Activated T-cell treated with anti-CD3 and anti-CD28 coated beads, Interleukin-2, amount 50 U/mL, for 4 hours (primary cell): ENCODE results near the gene RMND5A. TPM values are rescaled to one million over a fixed set of nuclear protein-coding genes. Genes with fewer than 3 reads are reported as not detected.
A peak's percentile ranks its signal among the peaks of the same experiment; 100 is the strongest.

Experiments used
- ATAC-seq, 2 donors: fragments of 200-7000 bp; cut with Tn5 transposase; one replicate each; pipeline ENCODE4 v1.10.0; 2021
- DNase-seq: peaks from one replicate; pipeline ENCODE4 v3.0.0-alpha.2; 2020
- H3K27me3 Mint-ChIP-seq: one replicate; pipeline ENCODE4 v1.8.0; 2021; ENCODE audit warnings: low read depth, mixed read lengths
- H3K36me3 Mint-ChIP-seq: one replicate; pipeline ENCODE4 v1.8.0; 2022; ENCODE audit warnings: mixed read lengths; ENCODE audit not compliant: insufficient read depth
- H3K4me1 Mint-ChIP-seq: one replicate; pipeline ENCODE4 v1.8.0; 2021; ENCODE audit warnings: low read depth, mixed read lengths
- H3K4me3 Mint-ChIP-seq: one replicate; pipeline ENCODE4 v1.8.0; 2021; ENCODE audit warnings: mild to moderate bottlenecking, moderate library complexity, mixed read lengths
- H3K9me3 Mint-ChIP-seq: one replicate; pipeline ENCODE4 v1.8.0; 2021; ENCODE audit warnings: mixed read lengths
- total RNA-seq, 3 donors: library from RNA; stranded (reverse); gene quantifications; one replicate each; pipeline ENCODE4 v1.2.1, GENCODE V29; 2021

Gene RMND5A
- total RNA-seq, 3 donors from 2014 or later = 35.4 to 40.0 (median 37.2) TPM

DNA sequence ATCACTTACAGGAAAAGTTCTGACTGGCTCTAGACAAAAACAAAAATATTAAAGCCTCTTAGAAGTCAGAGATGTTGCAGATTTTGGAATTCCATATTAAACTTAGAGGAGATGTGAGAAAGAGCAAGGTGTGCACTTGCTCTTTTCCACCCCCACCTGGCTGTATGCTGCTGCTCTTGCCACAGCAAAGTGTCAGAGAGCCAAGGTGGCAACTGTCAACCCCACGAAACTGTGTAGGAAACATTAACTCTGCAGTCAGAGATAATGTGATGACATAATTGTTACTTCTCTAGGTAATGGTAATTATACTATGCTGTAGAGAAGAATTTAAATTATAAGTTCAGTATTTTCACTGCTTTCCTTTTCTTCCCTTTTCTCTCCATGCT lies 45.2 kb downstream of the RMND5A start:
- Mint-ChIP-seq H3K27me3 (no peaks in the 10 kb centered on the region), H3K9me3 (no peaks in the 10 kb centered on the region), H3K4me1 (peaks cover 11% of the 10 kb centered on the region), H3K36me3 (peaks cover 27% of the 10 kb centered on the region), H3K4me3 (no peak overlapping the region)
- DNase-seq = no peak
- ATAC-seq = no peak

- no peak overlapping the region for H3K4me3 Mint-ChIP-seq
- H3K9me3 Mint-ChIP-seq = no peaks in the 10 kb centered on the region
- H3K4me1 Mint-ChIP-seq = peaks cover 6% of the 10 kb centered on the region
- H3K27me3 Mint-ChIP-seq = no peaks in the 10 kb centered on the region
- DNase-seq (no peak), ATAC-seq (no peak)
- peaks cover 46% of the 10 kb centered on the region for H3K36me3 Mint-ChIP-seq
Observed at GRCh38 chr2:86768189-86768949, 48.3 kb downstream of the RMND5A start.

DNA sequence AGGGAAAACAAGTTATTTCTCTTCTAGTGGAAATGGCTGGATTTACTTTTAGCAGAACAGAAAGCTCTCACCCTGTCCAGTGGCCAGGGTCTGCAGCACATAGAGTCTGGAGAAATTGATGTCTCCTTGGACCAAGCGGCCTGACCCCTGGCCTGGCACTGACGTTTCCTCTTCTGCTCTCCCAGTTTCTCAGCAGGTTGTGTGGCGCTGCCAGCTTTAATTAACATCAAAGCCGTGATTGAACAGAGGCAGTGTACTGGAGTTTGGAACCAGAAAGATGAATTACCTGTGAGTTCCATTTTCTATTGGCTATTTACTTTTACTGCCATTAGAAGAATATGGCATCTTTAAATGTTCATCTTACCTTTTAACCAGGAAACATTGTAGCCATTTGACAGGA lies 49.7 kb downstream of the RMND5A start:
- Mint-ChIP-seq H3K9me3 (no peaks in the 10 kb centered on the region), H3K4me3 (no peak overlapping the region), H3K36me3 (peaks cover 51% of the 10 kb centered on the region), H3K4me1 (peaks cover 1% of the 10 kb centered on the region), H3K27me3 (no peaks in the 10 kb centered on the region)
- ATAC-seq (no peak), DNase-seq (no peak)

GRCh38 chr2:86770816-86771301 lies 50.8 kb downstream of the RMND5A start:
- Mint-ChIP-seq H3K4me3 (no peak overlapping the region), H3K36me3 (peaks cover 55% of the 10 kb centered on the region), H3K4me1 (no peaks in the 10 kb centered on the region), H3K27me3 (no peaks in the 10 kb centered on the region), H3K9me3 (no peaks in the 10 kb centered on the region)
- no peak for DNase-seq
- ATAC-seq = no peak

DNA sequence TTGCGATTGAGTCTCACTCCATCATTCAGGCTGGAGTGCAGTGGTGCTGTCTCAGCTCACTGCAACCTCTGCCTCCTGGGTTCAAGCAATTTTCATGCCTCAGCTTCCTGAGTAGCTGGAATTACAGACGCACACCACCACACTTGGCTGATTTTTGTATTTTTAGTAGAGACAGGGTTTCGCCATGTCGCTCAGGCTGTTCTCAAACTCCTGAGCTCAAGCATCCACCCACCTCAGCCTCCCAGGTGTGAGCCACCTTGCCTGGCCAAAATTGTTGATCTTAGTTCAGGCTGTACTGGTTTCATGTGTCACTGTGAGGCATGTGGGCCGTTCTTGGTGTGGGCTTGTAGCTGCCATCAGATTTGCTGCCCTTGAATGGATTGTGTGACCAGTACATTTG lies 52.5 kb downstream of the RMND5A start:
- Mint-ChIP-seq H3K36me3 (peaks cover 49% of the 10 kb centered on the region), H3K27me3 (no peaks in the 10 kb centered on the region), H3K9me3 (no peaks in the 10 kb centered on the region)

DNA sequence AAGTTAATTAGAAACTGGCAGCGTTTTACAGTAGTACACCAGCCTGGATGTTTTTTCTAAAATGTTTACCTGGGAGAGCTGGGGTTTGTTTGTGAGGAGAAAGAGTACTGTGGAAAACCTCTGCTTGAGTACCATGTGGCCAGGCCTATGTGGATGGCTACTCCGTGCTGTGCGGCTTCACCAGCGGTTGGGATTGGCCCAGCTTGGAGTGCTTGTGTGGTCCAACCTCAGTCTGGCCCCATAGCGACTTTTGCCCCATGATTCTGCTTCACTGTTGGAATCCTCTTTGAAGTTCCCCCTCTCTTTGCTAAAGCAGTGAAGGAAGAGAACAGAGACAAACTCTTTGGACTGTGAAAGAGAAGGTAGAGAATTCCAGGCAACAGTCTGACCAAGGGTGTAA lies 54.8 kb downstream of the RMND5A start:
- Mint-ChIP-seq H3K27me3 (no peaks in the 10 kb centered on the region), H3K36me3 (peaks cover 40% of the 10 kb centered on the region), H3K9me3 (no peaks in the 10 kb centered on the region), H3K4me1 (no peaks in the 10 kb centered on the region), H3K4me3 (no peak overlapping the region)
- ATAC-seq (no peak), DNase-seq (no peak)

More for the DNA sequence above, 52.5 kb downstream of the RMND5A start:
- Mint-ChIP-seq H3K4me1 (no peaks in the 10 kb centered on the region), H3K4me3 (no peak overlapping the region)
- ATAC-seq = no peak
- no peak for DNase-seq

DNA sequence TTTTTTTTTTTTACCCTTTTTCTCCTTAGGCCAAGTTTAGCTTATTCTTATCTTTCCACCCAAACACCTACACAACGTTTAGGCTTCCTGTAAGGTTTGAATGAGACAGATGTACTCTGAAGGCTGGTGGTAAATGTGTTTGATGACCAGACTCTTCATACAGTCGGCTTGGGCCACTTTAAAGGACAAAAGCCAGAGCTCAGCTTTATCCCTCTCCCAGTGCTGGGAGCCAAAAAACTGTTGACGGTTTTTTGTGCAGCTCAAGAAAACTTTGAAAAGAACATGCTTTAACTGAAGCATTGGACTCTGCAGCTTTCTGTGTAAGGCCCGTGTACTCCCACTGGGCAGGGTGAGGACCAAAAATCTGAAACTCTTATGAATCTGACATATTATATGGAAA lies 55.2 kb downstream of the RMND5A start:
- Mint-ChIP-seq H3K9me3 (no peaks in the 10 kb centered on the region), H3K4me1 (no peaks in the 10 kb centered on the region), H3K4me3 (no peak overlapping the region), H3K27me3 (no peaks in the 10 kb centered on the region), H3K36me3 (peaks cover 36% of the 10 kb centered on the region)
- DNase-seq (no peak), ATAC-seq (no peak)

DNA sequence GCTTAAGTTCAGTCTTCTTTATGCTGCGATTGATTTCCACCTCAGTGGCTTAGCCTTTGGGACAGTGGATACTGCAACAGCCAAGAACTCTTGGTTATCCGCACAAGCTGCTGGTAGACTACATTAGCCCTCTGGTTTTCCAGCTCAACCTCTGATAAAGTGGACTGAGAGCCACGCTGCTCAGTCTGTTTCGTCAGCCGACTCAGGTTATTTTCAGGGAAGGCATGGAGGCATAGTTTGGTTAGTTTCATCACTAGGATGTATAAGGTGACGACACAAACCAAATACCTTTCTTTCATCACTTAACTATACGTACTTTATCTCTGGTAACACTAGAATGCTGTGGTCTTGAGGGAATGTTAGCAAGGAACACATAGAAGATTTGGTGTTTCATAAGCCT lies 56.4 kb downstream of the RMND5A start:
- DNase-seq (no peak), ATAC-seq (no peak)
- H3K27me3 Mint-ChIP-seq = no peaks in the 10 kb centered on the region
- peaks cover 24% of the 10 kb centered on the region for H3K36me3 Mint-ChIP-seq
- no peaks in the 10 kb centered on the region for H3K9me3 Mint-ChIP-seq
- no peak overlapping the region for H3K4me3 Mint-ChIP-seq
- no peaks in the 10 kb centered on the region for H3K4me1 Mint-ChIP-seq

DNA sequence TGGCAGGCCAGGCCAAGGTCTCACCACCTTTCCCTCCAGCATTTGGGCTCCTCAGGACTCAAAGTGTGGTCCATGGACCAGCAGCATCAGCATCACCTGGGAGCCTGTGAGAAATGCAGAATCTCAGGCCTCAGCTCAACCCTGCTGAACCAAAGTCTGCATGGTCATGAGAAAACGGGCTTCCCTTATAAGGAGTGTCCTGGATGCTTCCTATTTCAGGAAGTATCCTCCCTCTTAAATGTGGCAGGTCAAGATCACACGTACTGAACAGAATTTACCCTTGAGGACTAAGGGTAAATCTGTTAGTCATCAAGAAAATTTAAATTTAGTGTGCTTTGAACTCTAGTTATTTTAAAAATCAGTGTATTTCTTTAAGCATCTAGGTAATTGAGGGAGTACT lies 58.9 kb downstream of the RMND5A start:
- Mint-ChIP-seq H3K4me1 (peaks cover 5% of the 10 kb centered on the region), H3K9me3 (no peaks in the 10 kb centered on the region), H3K4me3 (no peak overlapping the region), H3K36me3 (peaks cover 12% of the 10 kb centered on the region), H3K27me3 (no peaks in the 10 kb centered on the region)
- ATAC-seq (no peak), DNase-seq (no peak)

- Mint-ChIP-seq H3K4me1 (peaks cover 11% of the 10 kb centered on the region), H3K27me3 (no peaks in the 10 kb centered on the region), H3K36me3 (peaks cover 5% of the 10 kb centered on the region), H3K9me3 (no peaks in the 10 kb centered on the region), H3K4me3 (no peak overlapping the region)
- ATAC-seq (no peak), DNase-seq (no peak)
Observed at GRCh38 chr2:86779971-86780370, 59.9 kb downstream of the RMND5A start.

GRCh38 chr2:86781363-86781762 lies 61.3 kb downstream of the RMND5A start:
- H3K9me3 Mint-ChIP-seq = no peaks in the 10 kb centered on the region
- peaks cover 2% of the 10 kb centered on the region for H3K36me3 Mint-ChIP-seq
- H3K4me3 Mint-ChIP-seq = no peak overlapping the region
- no peak for DNase-seq
- no peak for ATAC-seq
- peaks cover 14% of the 10 kb centered on the region for H3K4me1 Mint-ChIP-seq
- no peaks in the 10 kb centered on the region for H3K27me3 Mint-ChIP-seq

DNA sequence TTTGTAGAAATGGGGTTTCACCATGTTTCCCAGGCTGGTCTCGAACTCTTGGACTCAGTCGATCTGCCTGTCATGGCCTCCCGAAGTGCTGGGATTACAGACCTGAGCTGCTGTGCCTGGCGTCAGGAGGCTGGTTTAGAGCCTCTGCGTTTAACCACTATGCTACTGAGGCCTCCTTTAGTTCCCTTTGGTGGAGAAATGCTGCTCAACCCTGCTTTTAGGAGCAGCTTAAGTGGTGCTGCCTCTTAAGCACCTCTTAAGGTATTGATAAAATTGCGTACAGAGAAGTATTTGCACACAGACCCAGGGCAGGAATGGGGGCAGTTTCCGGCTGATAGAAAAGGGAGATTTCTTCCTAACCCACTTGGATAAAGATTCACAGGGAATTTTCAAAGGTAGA lies 62.7 kb downstream of the RMND5A start:
- H3K4me3 Mint-ChIP-seq = no peak overlapping the region
- ATAC-seq (no peak), DNase-seq (no peak)
- H3K4me1 Mint-ChIP-seq = peaks cover 15% of the 10 kb centered on the region
- H3K36me3 Mint-ChIP-seq = no peaks in the 10 kb centered on the region
- no peaks in the 10 kb centered on the region for H3K9me3 Mint-ChIP-seq
- peaks cover 4% of the 10 kb centered on the region for H3K27me3 Mint-ChIP-seq

GRCh38 chr2:86783615-86784339 lies 63.7 kb downstream of the RMND5A start:
- Mint-ChIP-seq H3K27me3 (peaks cover 13% of the 10 kb centered on the region), H3K9me3 (no peaks in the 10 kb centered on the region), H3K4me3 (no peak overlapping the region), H3K4me1 (peaks cover 19% of the 10 kb centered on the region), H3K36me3 (no peaks in the 10 kb centered on the region)
- ATAC-seq (peak; percentile 29 to 32), DNase-seq (no peak)

GRCh38 chr2:86785456-86785855 lies 65.4 kb downstream of the RMND5A start:
- ATAC-seq (peak; percentile 68 to 72), DNase-seq (peak; percentile 54)
- Mint-ChIP-seq H3K36me3 (no peaks in the 10 kb centered on the region), H3K27me3 (peaks cover 23% of the 10 kb centered on the region), H3K9me3 (no peaks in the 10 kb centered on the region), H3K4me3 (peak overlapping the region; percentile 55), H3K4me1 (peaks cover 26% of the 10 kb centered on the region)

GRCh38 chr2:86786001-86786536 lies 66.0 kb downstream of the RMND5A start:
- Mint-ChIP-seq H3K36me3 (no peaks in the 10 kb centered on the region), H3K4me3 (peak overlapping the region; percentile 55), H3K4me1 (peaks cover 29% of the 10 kb centered on the region), H3K27me3 (peaks cover 26% of the 10 kb centered on the region), H3K9me3 (no peaks in the 10 kb centered on the region)
- DNase-seq = peak; percentile 23
- ATAC-seq = peak; percentile 49 to 63
